ENCODE data around the gene PPP4R3A.
A peak's percentile ranks its signal among the peaks of the same experiment; 100 is the strongest.
"Not testable (repeated sequence)": the region's sequence is repeated elsewhere in the genome, so short reads cannot be mapped to it uniquely, and the experiment has no call there.

Gene PPP4R3A

DNA sequence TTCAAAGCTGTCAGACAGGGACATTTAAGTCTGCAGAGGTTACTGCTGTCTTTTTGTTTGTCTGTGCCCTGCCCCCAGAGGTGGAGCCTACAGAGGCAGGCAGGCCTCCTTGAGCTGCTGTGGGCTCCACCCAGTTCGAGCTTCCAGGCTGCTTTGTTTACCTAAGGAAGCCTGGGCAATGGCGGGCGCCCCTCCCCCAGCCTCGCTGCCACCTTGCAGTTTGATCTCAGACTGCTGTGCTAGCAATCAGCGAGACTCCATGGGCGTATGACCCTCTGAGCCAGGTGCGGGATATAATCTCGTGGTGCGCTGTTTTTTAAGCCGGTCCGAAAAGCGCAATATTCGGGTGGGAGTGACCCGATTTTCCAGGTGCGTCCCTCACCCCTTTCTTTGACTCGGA is 73.8 kb downstream of the PPP4R3A start:
- DNase-seq, result not testable (repeated sequence)

DNA sequence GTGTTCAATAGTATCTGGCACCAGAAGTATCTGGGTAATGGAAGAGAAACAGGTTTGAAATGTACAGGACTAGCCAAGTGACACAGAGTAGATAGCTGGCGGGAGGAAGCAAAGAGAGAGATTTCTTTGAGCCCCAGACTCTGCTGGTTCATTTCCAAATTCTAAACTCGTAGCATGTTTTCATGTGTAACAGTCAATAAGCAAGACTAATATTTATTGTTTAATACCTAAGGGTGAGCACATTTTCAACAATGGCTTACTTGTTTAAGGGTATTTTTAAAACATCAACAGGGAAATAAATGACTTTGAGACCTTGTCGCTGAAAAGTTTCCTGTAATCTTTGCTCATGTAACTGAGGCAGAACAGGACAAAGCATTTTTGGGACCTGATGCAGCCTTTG is 80.7 kb downstream of the PPP4R3A start:
- no peak for DNase-seq

DNA sequence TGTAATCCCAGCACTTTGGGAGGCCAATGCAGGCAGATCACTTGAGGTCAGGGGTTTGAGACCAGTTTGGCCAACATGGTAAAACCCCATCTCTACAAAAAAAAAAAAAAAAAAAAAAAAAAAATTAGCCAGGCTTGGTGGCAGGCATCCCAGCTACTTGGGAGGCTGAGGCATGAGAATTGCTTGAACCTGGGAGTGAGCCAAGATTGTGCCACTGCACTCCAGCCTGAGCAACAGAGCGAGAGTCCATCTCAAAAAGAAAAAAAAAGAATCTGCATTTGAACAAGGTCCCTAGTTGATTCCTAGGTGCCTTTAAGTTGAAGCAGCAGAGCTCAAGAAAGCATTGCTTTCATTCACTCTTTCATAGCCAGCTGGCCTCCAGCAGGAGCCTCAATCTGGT is 81.2 kb downstream of the PPP4R3A start:
- DNase-seq, result not testable (repeated sequence)

DNA sequence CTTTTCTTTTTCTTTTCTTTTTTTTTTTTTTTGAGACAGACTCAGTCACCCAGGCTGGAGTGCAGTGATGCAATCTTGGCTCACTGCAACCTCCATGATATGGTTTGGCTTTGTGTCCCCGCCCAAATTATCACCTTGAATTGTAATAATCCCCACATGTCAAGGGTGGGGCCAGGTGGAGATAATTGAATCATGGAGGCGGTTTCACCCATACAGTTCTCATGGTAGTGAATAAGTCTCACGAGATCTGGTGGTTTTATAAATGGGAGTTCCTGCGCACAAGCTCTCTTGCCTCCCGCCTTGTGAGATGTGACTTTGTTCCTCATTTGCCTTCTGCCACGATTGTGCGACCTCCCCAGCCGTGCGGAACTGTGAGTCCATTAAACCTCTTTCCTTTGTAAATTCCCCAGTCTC is 84.6 kb downstream of the PPP4R3A start:
- not testable (repeated sequence) for DNase-seq

DNA sequence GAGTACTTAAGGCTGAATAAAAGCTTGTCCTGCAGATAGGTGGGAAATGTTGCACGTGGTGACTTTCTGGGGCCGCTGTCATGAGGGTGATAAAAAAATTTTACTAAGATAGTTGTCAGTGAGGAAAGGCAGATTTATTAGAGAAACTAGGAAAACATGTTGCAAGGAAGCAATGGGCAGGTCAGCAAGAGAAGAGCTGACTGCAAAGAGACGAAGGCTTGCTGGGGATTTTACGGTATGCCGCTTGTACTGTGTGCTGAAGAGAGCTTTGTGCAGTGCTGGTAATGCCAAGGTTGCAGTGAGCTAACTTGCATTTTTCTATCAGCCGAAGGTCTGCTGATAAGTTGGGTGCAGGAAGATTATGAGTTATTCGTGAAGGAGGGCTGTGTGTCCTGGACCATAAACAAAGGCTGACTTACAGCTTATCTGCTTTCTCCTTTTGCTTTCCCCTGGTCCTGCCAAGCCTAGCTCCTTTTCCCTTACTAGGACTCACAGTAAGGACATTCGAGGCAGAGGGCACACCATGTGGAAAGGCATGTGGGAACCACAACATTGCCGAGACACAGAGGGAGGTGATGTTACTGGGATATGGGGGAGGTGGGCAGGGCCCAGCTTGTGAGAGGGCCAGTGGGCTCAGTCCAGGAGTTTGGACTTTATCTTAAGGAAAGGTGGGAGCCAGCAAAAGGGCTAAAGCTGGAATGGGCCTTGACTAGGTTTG is 85.1 kb downstream of the PPP4R3A start:
- no peak for DNase-seq

DNA sequence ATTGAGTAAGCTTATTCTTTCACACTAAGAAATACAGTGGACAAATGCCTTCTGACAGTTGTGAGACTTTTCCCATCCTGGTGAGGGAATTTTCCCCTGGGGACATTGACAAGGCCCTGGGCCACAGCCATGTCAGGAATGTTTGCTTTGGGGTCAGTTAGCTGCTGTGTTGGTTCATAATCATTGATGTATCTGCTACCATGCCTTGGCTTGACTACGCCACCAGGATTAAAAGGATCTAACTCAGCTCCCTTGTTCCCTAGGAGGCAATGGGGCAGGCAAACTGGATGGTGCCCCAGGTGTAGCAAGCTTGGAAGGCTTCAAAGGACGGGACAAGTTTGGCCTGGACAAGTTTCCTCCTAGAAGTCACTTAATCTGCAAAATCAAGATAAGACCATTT is 89.4 kb downstream of the PPP4R3A start:
- no peak for DNase-seq

DNA sequence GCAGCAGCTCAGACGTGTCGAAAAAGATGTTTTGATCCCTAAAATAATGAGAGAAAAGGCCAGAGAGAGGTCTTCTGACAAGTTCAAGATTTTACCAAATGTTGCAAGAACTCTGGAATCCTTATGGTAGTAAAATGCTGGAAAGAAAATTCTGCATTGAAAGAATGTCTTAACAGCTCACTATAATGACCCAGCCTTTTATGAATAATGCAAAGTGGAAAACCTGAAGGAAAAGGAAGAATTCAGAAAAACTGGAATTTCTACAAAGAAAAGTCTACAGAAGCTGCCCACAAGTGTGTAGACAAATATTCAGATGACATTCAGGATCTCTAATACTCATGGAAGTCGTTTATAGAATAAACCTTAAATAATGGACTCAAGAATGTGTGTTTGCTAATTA is 90.7 kb downstream of the PPP4R3A start:
- no peak for DNase-seq

DNA sequence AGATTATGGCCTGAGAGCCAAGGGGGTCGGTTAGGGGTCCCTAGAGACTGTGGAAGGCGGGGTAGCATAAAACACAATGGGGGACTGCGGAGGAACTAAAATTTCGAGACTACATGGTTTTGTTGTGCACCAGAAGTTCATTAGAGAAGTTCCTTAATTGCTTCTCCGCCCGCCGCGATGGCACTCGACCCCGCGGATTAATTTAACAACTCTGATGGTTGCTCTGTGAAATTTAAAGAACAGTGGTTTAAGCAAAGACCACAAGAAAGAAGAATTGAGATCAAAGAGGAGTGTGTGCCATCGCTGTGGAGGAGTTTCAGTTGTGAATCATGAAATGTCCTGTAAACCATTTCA is 91.1 kb downstream of the PPP4R3A start:
- peak; percentile 79 for DNase-seq

DNA sequence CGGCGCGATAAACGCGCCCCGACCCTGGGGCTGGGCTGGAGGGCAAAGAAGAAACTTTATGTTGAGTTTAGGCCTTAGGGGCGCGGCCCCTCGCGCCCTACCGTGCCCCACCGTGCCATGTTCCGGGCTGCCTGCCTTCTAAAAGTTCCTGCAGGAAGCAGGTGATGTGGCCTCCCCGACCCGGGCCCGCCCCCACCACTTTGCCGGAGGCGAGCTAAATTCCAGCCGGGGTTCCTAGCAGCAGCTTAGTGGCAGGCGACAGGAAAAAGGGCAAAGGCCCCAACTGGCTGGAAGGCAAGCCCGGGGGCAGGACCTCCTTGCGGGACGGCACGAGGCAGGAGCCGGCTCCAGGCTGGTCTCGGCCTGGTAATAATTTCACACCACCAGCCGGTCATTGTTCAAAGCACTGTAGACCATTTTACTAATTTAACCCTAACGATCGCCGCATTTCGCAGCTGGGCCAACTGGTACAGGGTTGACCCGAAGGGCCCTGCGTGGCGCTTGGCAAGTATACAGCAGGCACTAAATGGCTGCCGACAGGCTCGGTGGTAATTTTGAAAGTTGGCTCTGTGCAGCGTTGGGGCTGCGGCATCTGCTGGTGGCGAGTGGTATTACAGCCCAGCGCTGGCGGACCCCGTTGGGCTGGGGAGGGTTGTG is 91.6 kb downstream of the PPP4R3A start:
- peak; percentile 86 for DNase-seq

DNA sequence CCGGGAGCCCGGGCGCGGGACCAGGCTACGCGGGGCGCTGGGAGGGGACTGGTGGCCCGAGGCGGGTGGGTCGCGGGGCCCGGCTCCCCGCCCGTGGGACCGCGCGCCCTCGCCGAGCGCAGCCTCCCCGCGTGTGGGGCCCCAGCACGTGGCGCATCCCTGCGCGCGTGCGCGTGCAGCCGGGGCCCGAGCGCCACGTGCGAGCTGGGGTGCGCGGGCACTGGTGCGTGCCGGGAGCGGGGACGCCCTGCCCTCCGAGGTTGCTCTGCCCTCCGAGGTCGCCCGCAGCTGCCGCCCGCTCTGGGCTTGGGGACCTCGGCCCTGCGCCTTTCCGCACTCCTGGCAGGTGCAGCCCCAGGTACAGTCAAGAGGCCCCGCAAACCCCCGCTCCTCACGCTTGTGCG is 92.1 kb downstream of the PPP4R3A start:
- peak; percentile 69 for DNase-seq

DNA sequence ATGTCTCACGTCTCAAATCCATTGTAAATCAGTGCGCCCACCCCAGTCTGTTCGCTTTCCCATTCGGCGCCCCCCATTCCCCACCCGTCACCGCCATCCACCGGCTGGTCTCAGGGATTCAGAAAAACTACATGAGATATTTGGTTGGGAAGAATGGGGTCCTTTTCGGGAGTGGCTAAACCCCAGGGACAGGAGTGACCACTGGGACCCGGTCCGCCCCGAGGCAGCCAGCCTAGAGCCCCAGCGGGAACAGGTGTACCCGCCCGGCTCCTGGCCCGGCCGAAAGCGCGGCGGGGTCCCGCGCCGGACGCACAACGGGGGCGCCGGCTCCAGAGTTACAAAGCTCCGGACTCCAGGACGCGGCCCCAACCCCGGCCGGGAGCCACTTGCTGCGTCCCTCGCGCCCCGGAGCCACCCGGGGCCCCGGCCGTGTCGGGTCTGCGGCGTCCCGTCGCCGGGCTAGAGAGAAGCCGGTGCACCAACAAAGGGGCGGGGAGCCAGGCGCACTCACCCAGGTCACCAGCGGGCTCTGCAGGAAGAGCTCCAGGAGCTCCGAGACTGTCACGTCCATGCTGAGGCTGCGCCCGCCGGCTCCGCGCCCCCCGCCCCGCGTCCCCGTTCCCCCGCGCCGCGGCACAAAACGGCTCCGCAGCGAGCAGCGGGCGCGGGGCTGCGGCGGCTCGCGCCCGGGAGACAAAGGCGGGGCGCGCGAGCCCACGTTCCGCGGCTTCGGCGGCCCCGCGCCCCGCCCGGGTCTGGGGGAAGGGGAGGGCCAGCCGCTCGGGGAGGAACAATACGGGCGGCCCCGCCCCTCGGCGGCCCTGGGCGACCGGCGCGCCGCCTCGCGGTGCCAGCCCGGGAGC is 92.8 kb downstream of the PPP4R3A start, which contains the start of gene CCDC88C:
TSS of gene CCDC88C (minus strand) at position 701 of the 863 bp plus-strand sequence. CDS start at position 571, 130 bp downstream.
- DNase-seq, result peak; percentile 78

DNA sequence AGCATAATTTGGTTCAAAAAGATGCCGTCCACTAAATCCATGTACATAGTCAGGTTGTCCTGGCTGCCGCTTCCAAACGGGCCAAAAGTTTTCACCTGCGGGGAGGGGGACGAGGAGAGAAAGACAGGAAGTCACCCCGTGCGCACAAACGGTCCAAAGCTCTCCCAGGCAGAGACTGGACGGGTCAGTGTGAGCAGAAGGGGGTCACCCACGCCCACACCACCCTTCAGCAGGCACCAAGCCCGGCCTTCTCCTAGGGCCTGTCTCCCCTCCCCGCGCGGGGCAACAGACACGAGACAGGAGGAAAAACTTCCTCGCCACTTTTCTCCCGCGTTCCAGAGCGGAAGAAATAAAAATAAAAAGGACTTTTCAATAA is 93.4 kb downstream of the PPP4R3A start:
- DNase-seq, result no peak

DNA sequence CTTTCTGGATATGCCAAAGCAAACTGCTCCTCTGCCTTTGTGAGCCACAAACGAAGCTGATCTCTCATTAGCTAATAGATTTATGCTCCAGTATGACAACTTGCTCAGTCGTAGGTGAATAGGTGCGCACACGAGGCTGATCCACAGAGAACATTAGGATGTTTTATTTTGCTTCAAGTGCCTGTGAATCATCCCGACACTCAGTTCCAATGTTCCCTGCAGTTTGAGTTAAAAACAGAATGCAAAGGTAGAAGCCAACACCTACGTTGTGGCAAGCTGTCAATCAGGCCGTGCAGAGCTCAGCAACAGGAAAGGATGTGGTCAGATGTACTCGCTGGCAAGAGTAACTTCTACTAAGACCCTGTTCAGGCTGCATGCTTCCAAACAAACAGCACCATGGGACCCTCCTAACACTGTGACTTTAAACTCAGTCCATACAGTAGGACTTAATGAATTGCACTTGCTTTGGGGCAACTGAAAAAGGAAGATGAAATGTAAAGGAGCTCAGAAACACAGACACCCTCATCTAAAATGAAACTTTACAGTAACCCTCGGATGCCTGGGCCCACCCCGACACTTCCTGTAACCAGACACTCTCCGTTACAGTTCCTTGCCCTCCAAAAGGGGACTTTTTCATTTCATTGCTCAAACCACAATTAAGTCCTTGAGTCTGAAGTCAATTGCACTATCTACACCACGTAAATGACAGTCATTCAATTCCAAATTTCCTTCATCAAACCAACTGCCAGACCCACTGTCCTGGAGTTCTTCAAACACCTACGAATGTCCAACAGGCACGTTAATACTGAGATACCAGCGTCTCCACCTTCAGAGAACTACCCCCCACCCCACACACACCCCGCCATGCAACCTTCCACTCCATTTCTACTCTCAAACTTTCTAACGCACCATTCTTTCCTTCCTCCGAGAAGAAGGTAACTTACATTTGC is 94.0 kb downstream of the PPP4R3A start:
- DNase-seq, result peak; percentile 86

DNA sequence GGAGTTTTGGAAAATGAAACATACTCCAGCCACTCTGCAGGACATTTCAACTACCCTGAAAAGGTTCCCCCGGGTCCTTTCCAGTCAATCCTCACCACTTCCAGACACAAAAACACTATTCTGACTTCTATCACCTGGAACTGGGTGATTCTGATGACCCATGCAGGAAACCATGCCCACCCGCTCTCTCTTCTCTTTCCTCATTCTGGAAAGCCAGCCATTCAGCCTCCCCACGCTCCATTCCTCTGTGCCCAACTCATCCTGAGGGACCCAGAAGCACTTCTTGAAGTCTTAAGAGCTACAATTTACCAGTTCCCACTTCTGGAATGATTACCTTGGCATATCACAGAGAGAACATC is 95.7 kb downstream of the PPP4R3A start:
- no peak for DNase-seq

DNA sequence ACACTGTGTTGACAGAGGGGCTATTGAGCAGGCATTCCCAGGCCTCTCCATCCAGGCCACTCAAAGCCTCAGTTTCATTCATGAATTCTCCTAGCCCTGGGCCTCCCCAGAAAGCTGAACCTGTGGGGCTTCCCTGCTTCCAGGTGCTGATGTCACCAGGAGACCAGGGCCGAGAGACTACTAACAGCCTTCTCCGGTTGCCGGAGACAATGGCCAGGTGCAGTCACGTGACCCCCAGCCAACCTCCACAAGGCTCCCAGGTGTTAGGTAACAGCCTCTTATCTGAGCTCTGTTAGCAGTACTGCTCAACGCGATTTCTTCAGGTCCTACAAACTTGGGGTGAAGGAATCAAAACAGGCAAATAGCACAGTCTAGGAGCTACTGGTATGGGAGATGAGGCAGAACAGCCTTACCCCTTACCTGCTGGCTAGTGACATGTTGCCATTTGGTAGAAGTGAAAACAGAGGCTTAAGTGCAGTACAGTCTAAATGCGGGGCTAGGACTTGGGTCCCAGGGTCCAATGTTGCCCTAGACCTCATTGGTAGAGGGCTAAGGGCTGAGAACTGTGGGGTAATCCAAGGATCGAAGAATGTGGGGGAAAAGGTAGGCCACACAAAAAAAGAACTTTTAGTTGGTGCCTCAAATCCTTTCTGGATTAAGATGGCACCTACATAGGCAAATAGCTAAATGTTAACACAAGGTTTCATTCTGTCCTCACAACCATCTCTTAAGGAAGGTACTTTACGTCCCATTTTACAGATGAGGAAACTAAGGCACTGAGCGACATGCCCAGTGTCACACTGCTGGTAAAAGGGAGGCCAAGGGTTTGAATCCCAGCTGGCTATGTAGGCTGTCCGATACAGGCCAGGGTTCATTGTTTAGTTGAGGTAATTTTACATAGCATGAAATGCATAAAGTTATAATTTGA is 96.3 kb downstream of the PPP4R3A start:
- DNase-seq, result peak; percentile 82

DNA sequence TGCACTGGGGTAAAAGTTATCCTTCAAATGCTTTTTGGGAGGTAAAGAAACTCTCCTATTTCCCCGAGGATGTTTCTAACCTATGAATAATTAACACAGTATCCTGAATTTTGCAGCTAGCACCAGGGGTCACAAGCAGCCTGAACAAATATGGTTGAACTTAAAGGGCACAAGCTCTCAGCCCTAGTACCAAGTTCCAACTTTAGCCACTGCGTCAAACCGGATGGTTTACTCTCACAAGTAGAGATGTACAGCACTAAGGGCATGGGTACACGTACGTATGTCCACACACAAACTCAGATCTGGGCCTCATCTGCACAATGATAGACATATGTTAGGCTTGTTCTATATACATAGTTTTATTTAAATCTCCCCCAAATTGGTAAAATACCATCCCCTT is 97.2 kb downstream of the PPP4R3A start:
- no peak for DNase-seq

DNA sequence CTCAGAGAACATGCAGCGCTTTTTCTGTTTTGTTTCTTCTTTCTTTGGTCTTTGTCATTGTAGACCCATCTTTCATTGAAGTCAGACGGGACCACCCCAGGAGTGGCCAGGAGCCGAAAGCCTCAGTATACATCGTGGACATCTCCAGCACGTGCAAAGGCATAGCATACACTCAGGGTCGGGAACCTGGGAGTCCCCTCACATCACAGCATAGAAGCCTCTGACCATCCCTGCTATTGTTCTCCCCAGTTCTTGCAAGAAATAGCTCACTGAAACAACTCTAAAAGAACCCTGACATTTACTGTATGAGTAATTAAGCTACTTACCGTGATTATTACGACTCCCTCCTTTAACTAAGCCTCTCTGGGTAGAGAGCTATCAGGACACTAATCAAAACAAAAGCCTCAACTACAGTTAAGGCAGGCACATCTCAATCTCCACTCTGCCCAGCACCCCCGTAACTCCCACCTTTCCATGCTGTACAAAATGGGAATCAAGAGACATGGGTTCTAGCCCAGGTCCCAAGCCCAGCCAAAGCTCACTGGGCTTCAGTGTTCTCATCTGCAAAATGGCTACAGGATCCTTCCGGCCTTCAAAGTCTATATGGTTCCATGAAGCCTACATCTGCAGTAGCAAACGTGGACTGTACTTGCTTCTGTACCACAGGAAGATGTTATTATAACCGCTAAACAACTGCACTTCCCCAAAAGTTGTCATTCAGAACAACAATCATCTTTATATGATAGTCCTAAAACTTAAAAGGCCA is 99.2 kb downstream of the PPP4R3A start:
- DNase-seq, result peak; percentile 50

DNA sequence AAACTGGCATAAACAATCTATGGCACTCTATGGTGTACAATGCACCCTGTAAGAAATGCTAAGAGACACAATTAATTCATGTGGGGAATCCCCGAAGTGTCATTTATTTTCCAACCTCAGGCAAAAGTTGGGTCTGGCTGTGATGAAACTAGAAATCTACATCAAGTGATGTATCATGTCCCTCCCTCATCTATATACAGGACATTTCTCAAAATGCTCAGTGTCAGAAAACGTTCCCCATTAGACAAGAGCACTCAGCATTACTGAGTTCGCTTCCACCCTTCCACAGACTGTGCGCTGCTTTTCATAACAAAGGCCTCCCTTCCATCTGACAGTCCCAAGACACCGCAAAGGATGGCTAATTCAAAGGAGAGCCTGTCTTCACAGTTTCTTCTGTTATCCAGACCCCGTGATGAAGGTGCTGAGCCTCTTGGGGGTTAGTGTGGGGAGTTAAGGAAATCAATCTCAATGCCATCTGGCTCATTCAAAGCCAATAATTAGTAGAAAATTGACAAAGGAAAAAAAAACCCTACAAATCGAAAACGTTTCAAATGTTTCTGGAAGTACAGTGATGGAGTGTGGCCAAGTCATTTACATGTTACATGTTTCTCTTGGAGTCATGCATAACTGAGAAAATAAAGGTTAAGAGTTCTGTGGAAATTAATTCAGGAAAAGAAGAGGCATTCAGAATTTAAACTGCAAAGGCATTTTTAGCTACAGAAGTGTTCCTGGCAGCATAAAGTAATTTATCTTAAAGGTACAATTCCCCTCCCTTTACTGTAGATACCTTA is 100.0 kb downstream of the PPP4R3A start:
- peak; percentile 82 for DNase-seq

DNA sequence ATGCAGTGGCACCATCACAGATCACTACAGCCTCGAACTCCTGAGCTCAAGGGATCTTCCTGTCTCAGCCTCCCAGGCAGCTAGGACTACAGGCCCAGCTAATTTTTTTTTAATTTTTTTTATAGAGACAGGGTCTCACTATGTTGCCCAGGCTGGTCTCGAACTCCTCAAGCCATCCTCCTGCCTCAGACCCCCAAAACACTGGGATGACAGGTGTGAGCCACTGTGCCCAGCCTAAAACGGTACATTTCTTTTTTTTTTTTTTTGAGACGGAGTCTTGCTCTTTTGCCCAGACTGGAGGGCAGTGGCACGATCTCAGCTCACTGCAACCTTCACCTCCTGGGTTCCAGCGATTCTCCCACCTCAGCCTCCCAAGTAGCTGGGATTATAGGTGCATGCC is 100.9 kb downstream of the PPP4R3A start:
- not testable (repeated sequence) for DNase-seq

Measured in CD4-positive, alpha-beta T cell treated with Interleukin-21 for 1 hour (primary cell).